Osteoblast (primary cell): ENCODE measurements around the gene TTLL1. TPM values are rescaled to one million over a fixed set of nuclear protein-coding genes. Genes with fewer than 3 reads are reported as not detected.

Source experiments
- DNase-seq: peaks from one replicate; pipeline ENCODE4 v3.0.0; 2011; ENCODE audit warnings: low spot score, mixed read lengths; ENCODE audit not compliant: insufficient read length; ENCODE audit errors: missing footprints
- H2AFZ ChIP-seq: 2 replicates; pipeline ENCODE4 v1.6.0; 2011; ENCODE audit warnings: mild to moderate bottlenecking, low read length
- H3K27ac ChIP-seq: 2 replicates; pipeline ENCODE4 v1.5.1; 2011; ENCODE audit warnings: mild to moderate bottlenecking, low read depth, low read length, moderate library complexity
- H3K27me3 ChIP-seq: 2 replicates; pipeline ENCODE4 v1.6.0; 2012; ENCODE audit warnings: mild to moderate bottlenecking, control low read depth, inconsistent platforms, low read length, moderate library complexity; ENCODE audit not compliant: insufficient read depth
- H3K36me3 ChIP-seq: 2 replicates; pipeline ENCODE4 v1.5.1; 2011; ENCODE audit warnings: mild to moderate bottlenecking, low read length, control low read depth, moderate library complexity; ENCODE audit not compliant: insufficient read depth
- H3K4me1 ChIP-seq: 2 replicates; pipeline ENCODE4 v1.5.1; 2011; ENCODE audit warnings: mild to moderate bottlenecking, low read length, control low read depth, moderate library complexity; ENCODE audit not compliant: insufficient read depth
- H3K4me2 ChIP-seq: 2 replicates; pipeline ENCODE4 v1.6.0; 2011; ENCODE audit warnings: mild to moderate bottlenecking, low read length; ENCODE audit not compliant: insufficient read depth
- H3K4me3 ChIP-seq: fragments of 200-600 bp; sonication (generic); 3 replicates; pipeline ENCODE4 v1.5.1; 2012; ENCODE audit warnings: mild to moderate bottlenecking, low read length, inconsistent platforms; ENCODE audit not compliant: insufficient read depth
- H3K79me2 ChIP-seq: 2 replicates; pipeline ENCODE4 v1.6.0; 2012; ENCODE audit warnings: mild to moderate bottlenecking, low read length, control low read depth, inconsistent platforms; ENCODE audit not compliant: insufficient read depth
- H3K9me3 ChIP-seq: 2 replicates; pipeline ENCODE4 v1.5.1; 2011; ENCODE audit warnings: low read depth, low read length, control low read depth
- H4K20me1 ChIP-seq: 2 replicates; pipeline ENCODE4 v1.6.0; 2012; ENCODE audit warnings: mild to moderate bottlenecking, low read length, control low read depth; ENCODE audit not compliant: insufficient read depth
- CTCF ChIP-seq: IDR thresholded peaks from 2 replicates; pipeline ENCODE4 v1.5.1; 2011; ENCODE audit warnings: mild to moderate bottlenecking, low read depth, low read length, moderate library complexity; ENCODE audit errors: extremely low read depth
- total RNA-seq: library from RNA; depleted of rRNA; stranded (reverse); fragments of >200 nt; gene quantifications from 2 replicates; pipeline ENCODE4 v1.2.3, GENCODE V29; 2012

TTLL1 gene
- total RNA-seq, 1 donor = 15.9 TPM

- Histone ChIP-seq H4K20me1 (no peaks in the 10 kb centered on the region), H3K36me3 (peaks cover 46% of the 10 kb centered on the region), H3K79me2 (no peaks in the 10 kb centered on the region), H3K9me3 (no peaks in the 10 kb centered on the region), H3K27ac (no peak overlapping the region), H2AFZ (no peak overlapping the region), H3K4me1 (no peaks in the 10 kb centered on the region), H3K4me3 (no peak overlapping the region), H3K27me3 (no peaks in the 10 kb centered on the region), H3K4me2 (no peak overlapping the region)
- peak; percentile 39 for DNase-seq
- no peak for TF ChIP-seq CTCF
These were observed 45.4 kb upstream of the TTLL1 start for GRCh38 chr22:43134553-43134952.

GRCh38 chr22:43133401-43133800 is 44.2 kb upstream of the TTLL1 start:
- Histone ChIP-seq H3K9me3 (no peaks in the 10 kb centered on the region), H3K27ac (no peak overlapping the region), H3K4me1 (no peaks in the 10 kb centered on the region), H4K20me1 (no peaks in the 10 kb centered on the region), H3K4me3 (no peak overlapping the region), H3K36me3 (peaks cover 38% of the 10 kb centered on the region), H2AFZ (no peak overlapping the region), H3K4me2 (no peak overlapping the region), H3K27me3 (no peaks in the 10 kb centered on the region), H3K79me2 (no peaks in the 10 kb centered on the region)
- DNase-seq = peak; percentile 66
- no peak for TF ChIP-seq CTCF

- no peaks in the 10 kb centered on the region for H4K20me1 ChIP-seq
- DNase-seq = peak; percentile 55
- H3K4me2 ChIP-seq = no peak overlapping the region
- no peak overlapping the region for H3K27ac ChIP-seq
- TF ChIP-seq CTCF = no peak
- H3K79me2 ChIP-seq = no peaks in the 10 kb centered on the region
- no peaks in the 10 kb centered on the region for H3K9me3 ChIP-seq
- H3K4me1 ChIP-seq = peaks cover 4% of the 10 kb centered on the region
- H3K36me3 ChIP-seq = peaks cover 31% of the 10 kb centered on the region
- H3K27me3 ChIP-seq = no peaks in the 10 kb centered on the region
- no peak overlapping the region for H3K4me3 ChIP-seq
- no peak overlapping the region for H2AFZ ChIP-seq
These were observed 42.7 kb upstream of the TTLL1 start for GRCh38 chr22:43131773-43132501.

- Histone ChIP-seq H3K36me3 (peaks cover 15% of the 10 kb centered on the region), H4K20me1 (no peaks in the 10 kb centered on the region), H3K9me3 (no peaks in the 10 kb centered on the region), H3K4me1 (peaks cover 9% of the 10 kb centered on the region), H3K27me3 (no peaks in the 10 kb centered on the region), H3K4me2 (no peak overlapping the region), H3K79me2 (no peaks in the 10 kb centered on the region), H3K27ac (no peak overlapping the region), H2AFZ (no peak overlapping the region), H3K4me3 (no peak overlapping the region)
- TF ChIP-seq CTCF = no peak
- peak; percentile 72 for DNase-seq
These were observed 40.5 kb upstream of the TTLL1 start for GRCh38 chr22:43129426-43130425.
